RKO (cell line): ENCODE results near the gene HOXB6.

ENCODE experiments used
- DNase-seq: peaks from one replicate; pipeline ENCODE4 v3.0.0-alpha.2; 2016; ENCODE audit warnings: low spot score

The HOXB6 gene

DNA sequence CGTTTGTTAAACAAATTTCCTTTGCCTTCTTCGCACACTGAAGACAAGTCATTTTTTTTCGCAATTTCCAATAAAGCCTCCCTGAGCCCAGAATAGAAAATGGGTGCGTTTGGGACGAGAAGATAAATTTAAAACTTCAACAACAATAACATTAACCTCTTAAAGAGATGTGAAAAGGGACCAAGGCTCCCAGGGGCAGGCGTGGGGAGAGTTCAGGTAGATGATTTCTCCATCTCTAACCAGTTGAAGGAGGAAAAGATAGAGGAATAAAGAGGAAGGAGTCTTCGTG is 25.4 kb downstream of the HOXB6 start:
- DNase-seq: no peak

DNA sequence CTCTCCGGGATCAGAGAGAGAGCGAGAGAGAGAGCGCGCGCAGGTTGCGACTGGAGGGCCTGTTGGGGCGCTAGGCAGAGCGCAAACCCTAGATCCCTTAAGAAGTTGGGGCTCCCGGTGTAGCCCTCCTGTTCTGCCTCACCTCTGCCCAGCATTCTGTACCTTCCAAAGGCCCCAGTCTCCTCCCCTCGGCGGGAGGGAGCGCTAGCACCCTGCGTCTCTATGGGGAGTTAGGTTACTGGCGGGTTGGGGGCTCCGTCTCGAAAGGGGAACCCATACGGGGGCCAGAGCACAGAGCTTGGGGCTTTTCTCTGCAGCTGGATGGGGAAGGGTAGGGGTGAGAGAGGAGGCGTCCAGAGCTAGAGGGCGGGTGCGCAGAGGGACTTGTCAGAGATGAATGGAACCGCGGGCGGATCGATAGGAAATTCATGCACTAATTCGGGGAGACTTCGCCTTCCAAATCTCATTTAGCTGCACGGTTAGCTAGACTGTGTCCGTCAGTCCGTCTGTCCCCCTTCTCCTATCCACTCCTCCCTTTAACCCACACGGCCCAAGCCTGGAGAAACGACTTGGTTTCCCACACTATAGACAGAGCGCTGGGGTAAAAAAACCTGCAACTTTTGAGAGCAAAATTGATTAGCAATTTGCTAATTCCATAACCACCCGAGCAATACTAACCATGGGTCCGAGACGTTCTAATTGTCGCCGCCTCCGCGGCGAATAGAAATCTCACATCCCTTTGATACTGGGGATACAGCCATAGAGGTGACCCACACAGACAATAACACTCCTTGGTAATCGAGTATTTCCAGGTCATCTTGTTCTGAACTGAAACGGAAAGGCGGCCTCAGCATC is 25.9 kb downstream of the HOXB6 start:
- DNase-seq: peak; percentile 55

DNA sequence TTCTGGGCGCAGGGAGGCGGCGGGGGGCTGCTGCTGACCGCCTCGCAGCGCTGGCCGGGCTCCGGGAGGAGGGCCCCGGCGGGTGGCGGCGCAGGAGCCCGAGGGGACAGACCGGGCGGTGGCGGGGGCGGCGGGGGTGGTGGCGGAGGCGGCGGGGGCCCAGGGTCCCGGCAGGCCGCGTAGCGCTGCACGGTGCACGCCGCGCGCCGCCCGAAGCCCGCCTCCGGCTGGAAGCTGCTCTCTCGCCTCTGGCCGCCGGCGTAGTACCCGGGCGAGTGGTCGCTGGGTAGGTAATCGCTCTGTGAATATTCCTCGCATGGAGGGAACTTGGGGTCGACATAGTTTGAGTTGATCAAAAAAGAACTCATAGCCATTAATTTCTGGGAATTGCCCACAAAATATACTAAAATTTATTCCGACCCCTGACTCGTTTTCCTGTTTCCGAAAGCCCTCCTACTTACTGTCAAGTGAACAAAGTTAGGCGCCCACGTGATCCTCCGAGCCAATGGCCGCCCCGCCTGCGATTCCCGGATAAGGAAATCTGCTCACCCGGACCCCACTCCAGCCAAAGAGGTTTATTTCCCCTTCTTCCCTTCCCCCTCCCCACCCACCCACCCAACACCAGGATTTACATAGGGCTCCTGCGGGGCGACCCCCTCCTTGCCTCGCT is 26.7 kb downstream of the HOXB6 start, which contains the start of gene HOXB4:
HOXB4 (minus strand) TSS at position 405 of the 670 bp plus-strand sequence; CDS start at position 374, 31 bp downstream.
- peak; percentile 81 for DNase-seq

DNA sequence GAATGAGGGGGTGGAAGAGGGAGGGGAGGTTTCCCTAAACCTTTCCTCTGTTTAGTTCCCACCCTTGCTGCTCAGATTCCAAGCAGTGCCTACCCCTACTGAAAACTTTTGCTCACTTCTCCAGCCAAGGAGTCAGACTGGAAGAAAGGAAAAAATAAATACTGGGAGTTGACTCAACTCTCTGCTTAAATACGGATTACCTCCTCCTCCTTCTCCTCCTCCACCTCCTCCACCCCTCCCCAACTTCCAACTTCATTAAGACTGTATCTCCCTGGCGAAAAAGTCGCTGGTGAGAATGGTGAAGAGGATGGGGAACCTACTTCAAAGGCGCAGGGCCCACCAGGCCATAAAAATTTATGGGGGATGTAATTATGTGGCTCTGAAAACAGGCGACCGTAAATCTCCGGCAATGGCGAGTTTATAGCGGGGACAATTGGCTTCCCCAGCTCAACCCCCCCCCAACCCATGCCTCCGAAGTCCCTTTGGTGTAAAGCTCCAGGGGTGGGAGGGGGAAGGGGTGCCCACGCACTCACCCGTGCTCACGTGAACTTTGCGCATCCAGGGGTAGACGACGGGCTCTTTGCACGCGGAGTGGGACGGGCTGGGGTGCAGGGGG is 27.3 kb downstream of the HOXB6 start:
- DNase-seq: peak; percentile 33

DNA sequence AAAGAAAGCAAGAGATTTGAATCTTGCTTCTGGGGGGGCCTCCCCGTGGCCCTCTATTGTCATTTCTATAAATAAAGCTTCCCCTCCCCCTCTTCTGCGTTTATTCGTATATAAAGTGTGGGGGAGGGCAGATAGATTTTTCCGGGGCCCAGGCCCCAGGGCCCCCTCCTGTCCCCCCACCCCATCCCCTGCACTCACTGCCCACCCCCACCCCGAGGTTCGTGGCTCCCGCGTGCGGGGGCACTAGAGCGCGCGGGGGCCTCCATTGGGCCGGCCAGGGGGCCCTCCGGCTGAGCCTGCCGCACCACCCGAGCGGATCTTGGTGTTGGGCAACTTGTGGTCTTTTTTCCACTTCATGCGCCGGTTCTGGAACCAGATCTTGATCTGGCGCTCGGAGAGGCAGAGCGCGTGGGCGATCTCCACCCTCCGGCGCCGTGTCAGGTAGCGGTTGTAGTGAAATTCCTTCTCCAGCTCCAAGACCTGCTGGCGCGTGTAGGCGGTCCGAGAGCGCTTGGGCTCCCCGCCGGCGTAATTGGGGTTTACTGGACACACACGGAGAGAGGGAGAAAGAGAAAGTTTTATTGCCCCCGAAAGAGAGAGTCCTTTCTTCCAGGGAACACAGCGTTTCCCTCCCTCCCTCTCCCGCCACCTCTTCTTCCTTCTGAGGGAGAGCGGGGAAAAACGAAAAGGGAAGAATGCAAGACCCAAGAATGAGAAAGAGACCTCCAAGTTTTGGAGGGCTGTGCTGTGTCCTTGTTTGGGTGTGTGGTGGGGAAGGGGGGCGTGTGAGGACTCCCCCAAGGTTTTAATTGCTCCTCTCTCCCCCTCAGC is 28.1 kb downstream of the HOXB6 start:
- DNase-seq: no peak

DNA sequence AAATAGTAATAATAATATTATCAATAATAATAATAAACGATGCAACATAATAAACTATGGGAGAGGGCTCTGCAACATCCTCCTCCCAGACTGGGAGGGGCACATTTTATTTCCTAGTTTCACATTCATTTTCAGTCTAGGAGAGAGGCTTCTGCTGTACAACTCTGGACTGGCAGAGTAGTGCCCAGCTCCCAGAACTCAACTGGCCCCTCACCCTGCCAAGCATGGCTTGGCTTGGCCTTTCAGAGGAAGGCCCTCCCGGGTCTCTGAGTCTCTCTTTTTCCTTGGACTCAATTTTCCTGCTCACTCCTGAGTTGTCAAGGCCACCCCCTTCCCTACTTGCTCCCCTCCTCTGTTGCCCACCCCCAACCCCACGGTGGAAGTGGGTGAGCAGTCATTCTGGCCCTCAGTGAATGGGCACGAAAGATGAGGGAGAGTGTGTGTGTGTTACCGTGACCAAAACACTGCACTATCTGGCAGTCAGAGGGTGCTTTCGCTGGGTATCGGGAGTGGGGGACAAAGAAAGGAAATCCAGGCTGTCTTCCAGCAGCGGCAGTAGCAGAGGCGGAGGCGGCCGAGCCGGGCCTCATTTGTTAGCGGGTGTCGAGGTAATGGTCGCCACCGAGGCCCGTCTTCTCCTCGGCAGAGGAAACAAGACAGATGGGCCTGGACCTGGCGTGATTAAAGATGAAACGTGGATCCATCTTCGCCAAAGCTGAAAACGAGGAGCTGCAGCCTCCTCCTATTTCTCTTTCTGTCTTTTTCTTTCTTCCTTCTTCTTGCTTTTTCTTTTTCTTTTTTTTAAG is 28.9 kb downstream of the HOXB6 start:
- no peak for DNase-seq

DNA sequence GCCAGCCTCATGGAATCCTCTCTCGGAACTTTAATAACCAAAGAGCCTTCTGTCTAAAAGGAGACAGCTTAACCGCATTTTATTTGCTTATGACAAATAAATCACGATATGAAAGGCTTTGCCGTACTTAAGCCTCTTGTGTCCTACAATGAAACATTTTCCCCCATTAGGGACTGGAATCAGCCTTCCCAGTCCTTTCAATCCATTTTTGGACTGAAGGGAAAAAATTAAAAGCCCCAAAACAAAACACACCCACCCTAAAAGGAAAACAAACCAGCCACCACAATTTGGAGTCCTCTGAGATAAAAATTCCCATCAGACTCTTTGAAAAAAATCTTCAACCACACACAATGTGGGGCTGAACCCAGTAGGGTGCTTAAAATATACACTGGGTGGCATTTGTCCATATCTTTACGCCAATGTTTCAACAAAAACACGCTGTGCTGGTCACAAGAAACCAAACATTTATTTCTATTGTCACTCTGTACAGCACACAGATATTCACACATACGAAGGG is 29.7 kb downstream of the HOXB6 start:
- DNase-seq: no peak

DNA sequence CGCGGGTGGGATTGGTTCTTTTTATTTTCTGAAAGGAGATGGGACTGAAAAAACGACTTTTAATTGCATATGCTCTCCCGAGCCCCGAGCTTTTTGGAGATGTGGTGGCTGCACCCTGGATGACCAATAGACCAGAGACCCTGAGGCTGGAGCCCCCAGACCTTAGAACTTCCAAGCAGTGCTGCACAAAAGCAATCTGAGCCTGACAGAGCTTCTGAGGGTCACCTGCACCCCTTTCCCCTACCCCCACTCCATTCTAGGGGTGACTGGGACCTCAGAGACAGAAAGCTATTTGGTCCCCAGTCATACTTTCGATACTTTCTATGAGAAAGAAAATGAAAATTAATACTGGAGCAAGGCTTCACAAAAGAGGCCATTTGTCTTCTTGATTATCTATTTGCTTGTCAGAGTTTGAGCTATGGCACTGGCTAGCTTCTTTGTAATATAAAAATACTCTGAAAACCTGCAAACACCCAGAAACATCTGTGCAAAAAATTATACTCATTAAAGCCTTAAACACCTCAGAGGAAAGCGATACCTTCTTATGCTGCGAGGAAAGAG is 30.2 kb downstream of the HOXB6 start:
- DNase-seq: no peak

DNA sequence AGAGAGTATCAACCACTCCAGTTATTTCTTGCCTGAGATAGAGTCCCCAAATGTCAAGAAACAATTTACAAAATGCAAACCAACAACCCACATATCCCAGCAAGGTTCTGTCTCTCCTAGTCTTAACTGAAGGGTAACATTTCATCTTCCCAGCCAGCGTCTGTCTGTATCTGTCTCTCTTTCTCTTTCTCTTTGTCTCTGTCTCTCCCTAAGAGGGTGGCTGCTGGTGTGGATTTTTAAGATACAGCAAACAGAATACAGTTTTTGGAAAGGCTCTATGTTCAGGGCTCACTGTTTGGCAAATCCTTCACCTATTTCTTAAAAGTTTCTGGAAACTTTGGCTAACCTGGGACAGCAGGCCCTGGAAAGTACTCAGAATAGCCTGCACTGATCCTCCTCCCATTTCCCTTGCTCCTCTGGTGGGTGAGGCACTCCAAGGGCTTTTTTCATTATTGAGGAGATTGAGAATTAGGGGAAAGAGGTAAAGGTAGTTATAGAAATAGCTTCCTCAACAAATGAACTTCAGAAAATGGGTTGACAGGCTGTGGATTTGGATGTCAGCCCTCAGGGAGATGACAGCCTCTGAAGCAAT is 32.9 kb downstream of the HOXB6 start:
- DNase-seq: no peak

DNA sequence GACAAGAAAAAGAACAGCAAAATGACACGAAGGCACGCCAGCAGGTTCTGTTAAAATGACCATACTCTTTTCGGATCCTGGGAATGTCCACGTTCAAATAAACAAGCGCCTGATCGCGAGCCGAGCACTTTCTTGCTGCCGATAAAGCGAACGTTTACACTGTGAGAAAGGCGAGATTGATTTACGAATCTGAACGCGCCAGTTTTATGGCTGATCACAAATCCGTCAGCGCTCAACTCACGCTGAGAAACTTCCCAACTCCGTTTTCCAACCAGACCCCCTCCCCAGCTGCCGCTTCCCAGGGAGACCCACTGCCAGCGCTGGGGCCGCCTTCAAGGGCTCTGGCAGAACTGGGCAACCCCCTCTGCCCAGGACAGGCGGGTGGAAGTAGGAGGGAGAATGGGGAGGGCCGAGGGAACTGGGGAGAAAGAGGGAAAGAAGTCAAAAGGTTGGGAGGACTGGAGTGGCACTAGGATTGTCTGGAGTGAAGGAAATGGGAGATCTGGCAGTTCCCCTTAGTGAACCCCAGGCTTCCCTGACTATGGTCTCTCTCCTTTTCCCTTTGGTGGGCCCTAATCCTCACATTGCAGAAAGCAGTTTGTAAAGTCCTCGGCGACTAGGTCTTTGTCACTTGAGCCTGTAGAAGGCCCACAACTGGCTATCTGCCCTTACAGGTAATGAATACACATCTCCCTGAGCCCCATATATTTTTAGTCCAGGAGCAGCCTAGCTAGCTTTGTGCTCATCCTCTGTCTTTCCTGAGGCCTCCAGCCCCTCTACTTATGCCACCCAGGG is 33.6 kb downstream of the HOXB6 start:
- no peak for DNase-seq

DNA sequence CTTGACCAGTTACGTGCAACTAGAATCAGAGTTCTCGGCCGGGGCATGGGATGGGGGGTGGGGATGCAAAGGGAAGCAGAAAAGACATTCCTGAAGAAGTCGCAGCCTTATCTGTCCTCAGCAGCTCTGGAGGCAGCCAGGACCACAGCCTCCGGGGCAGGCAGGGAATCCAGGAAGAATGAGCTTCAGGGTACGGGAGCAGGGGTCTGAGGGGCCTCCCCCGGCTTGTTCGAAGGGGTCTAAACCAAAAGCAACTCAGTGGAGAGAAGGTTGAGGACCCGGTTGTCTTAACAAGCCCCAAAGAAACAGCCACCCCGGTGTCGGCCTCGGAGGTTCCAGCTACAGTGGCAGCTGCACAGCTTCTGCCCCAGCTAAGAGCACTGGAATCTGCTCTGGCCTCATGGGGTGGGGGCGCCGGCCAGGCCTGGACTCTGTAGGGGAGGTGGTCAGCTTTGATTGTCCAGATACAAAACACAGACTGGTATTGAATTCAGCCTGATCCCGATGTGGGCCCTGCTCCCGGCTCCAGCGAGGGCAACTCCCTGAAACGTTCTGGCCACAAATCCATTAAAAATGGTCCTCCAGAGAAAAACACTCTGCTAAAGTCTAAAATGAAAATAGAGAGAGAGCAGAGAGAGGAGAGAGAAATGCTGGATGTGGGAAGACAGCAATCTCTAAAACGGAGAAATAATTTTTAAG is 34.3 kb downstream of the HOXB6 start:
- DNase-seq: no peak

DNA sequence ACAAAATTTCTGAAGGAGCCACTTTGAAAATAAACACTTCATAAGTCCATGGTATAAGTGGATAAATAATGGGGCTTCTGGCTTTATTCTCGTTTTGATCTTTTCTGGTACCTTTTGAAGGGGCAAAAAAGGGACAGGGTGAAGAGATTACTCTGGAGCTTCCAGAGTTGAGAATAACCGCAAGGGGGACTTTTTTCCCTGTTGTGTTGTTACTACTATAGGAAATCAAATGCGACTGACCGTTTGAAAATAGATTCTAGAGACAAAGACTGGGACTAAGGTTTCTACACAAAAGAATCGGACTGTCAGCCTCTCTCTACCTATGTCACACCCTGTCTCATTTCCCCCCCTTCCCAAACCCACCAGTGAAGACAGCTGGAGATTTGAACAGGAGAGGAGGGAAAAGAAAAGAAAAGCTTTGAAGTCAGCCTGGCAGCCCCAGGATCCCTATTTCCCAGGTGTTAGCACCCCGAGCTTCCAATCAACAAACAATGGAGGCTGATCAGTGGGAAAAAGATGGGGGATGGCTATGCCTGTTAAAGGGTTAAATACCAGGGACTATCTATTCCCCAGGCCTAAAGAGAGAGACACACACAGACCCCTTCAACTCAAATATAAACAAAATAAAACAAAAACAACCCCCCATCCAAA is 35.0 kb downstream of the HOXB6 start:
- DNase-seq: no peak

DNA sequence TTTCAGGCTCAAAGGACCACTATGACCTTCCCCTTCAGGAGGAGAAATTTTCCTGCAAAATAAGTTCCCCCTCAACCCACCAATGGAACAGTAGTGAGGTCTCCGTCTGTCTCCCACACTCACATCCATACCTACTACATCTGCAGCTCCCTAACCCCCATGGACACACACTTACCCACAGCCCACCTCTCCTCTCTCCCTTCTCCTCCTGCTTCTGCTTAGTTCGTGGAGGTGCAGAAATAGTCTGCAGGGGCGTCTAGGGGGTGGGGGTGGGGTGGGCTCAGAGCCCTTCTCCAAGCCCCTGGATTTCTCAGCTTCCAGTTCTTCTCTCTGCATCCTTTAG is 35.6 kb downstream of the HOXB6 start:
- no peak for DNase-seq

DNA sequence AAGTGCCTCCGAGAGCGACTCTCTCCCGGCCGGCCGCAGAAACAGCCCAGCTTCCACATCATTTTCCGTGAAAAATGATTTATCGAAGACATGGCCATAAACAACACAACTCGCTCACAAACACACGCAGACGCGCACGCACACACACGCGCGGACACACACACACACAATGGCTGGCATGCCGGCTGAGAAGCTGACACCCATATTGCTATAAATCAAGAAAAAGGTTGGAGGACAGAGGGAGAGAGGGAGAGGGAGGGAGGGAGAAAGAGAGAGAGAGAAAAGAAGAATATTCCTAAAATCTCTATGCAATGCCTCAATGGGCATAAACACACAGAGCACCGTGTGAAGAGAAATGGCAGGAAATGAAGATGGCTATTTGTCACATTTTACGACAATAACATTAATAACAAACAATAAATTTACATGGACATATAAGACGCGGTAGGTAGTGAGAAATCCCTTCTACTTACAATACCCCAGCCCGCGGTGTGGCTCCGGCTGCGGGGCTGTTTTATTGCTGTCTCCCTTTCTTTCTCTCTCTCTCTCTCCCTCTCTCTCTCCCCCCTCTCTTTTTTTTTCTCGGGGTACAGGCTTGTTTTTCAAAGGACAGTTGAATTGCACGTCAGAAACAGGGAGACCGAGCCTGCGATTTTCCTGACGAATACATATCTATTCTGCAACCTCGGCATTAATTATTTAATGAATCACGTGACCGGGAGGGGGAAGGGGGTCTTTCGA is 36.1 kb downstream of the HOXB6 start:
- DNase-seq: no peak

DNA sequence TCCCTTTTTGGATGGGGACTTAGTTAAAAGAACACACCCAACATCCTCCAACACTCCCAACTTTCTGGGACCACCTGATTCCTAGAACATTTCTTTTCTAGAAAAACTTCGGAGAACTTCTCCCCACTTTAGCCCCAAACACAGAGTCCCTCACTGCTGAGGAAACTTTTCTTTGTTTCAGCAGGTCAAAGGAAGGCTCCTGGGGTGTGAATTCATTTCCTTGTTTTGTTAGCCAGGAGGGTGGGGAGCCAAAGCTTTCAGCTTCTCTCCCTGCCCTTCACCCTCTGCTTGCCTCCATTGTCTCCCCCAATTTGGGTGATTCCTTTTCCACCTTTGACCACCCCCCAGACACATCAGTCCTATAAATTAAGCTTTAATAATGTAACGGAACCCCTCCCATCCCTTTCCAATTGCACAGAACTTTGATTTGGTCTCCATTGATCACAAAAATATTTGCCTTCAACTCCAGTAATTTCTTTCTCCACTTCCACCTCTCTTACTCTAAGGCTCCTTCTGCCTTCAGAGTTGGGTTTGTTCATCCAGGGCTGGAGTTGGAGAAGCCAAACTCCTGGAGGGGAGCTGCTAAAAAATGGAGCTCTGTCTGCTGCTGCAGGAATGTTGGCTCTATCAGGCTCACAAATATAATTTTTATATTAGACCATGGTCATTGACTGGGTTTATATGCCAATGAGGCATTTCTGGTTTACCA is 37.0 kb downstream of the HOXB6 start:
- DNase-seq: no peak

DNA sequence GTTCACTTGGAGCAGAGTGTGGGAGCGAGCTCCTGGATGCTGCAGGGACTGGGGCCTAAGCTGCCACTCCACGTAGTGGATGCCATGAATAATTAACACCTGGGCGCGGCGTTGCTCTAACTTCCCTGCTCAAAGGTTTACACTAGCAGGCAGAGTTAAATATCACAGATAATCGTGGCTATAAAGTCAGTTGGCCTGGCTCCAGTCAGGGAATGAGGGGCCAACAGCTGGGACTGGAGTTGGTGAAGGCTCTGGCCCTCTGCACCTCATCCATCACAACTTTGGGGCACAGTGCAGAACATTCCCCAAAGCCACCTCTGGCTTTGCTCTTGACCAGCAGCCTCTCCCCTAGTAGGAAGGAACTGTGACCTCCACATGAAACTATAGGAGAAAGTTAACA is 37.6 kb downstream of the HOXB6 start:
- DNase-seq: no peak

DNA sequence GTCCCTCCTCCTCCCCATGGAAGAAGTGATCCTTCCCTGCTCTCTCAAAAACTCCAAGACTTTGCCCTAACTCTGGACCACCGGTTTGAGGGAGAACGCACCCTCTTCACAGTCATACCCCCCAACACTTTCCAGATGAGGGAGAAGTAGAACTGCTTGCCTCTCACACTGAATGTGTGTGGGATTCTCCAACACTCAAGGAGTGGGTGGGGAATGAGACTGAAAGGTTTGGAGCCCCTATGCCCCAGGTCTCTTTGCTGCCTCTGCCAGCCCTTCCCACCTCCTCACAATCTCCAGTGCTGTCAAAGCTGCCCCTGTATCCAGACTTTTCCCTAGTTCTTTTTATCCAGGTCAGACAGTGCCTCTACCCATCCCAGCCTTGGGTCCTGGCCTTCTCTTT is 38.1 kb downstream of the HOXB6 start:
- no peak for DNase-seq
